Epithelial cell of proximal tubule (primary cell): ENCODE measurements around the gene SLC2A4RG. TPM values are rescaled to one million over a fixed set of nuclear protein-coding genes. Genes with fewer than 3 reads are reported as not detected.

ENCODE experiments used
- DNase-seq: peaks from one replicate; pipeline ENCODE4 v3.0.0-alpha.2; 2011; ENCODE audit warnings: low read depth
- H3K4me3 ChIP-seq: 2 replicates; pipeline ENCODE4 v1.5.1; 2011; ENCODE audit warnings: low read depth, mild to moderate bottlenecking, low read length
- total RNA-seq: library from RNA; depleted of rRNA; stranded (reverse); fragments of >200 nt; gene quantifications from 2 replicates; pipeline ENCODE4 v1.2.3, GENCODE V29; 2015
- TF ChIP-seq, protein P1 (sequence below): conservative IDR thresholded peaks from 2 replicates; pipeline ENCODE4 v1.5.1; 2012; ENCODE audit warnings: low read depth, mild to moderate bottlenecking, low read length

The SLC2A4RG gene
- total RNA-seq, 1 donor from 2014 or later: 91.5 TPM

DNA sequence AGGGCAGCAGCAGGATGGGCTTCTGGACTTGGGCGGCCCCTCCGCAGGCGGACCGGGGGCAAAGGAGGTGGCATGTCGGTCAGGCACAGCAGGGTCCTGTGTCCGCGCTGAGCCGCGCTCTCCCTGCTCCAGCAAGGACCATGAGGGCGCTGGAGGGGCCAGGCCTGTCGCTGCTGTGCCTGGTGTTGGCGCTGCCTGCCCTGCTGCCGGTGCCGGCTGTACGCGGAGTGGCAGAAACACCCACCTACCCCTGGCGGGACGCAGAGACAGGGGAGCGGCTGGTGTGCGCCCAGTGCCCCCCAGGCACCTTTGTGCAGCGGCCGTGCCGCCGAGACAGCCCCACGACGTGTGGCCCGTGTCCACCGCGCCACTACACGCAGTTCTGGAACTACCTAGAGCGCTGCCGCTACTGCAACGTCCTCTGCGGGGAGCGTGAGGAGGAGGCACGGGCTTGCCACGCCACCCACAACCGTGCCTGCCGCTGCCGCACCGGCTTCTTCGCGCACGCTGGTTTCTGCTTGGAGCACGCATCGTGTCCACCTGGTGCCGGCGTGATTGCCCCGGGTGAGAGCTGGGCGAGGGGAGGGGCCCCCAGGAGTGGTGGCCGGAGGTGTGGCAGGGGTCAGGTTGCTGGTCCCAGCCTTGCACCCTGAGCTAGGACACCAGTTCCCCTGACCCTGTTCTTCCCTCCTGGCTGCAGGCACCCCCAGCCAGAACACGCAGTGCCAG lies 42.8 kb upstream of the SLC2A4RG start, which contains the start of gene TNFRSF6B:
TSS of gene TNFRSF6B (plus strand) at position 25 of the 729 bp plus-strand sequence. CDS start at position 141, 116 bp downstream.
- no peak for DNase-seq
- peak within 1 kb of the TSS; percentile 75 for H3K4me3 ChIP-seq
- TF ChIP-seq, protein P1, sequence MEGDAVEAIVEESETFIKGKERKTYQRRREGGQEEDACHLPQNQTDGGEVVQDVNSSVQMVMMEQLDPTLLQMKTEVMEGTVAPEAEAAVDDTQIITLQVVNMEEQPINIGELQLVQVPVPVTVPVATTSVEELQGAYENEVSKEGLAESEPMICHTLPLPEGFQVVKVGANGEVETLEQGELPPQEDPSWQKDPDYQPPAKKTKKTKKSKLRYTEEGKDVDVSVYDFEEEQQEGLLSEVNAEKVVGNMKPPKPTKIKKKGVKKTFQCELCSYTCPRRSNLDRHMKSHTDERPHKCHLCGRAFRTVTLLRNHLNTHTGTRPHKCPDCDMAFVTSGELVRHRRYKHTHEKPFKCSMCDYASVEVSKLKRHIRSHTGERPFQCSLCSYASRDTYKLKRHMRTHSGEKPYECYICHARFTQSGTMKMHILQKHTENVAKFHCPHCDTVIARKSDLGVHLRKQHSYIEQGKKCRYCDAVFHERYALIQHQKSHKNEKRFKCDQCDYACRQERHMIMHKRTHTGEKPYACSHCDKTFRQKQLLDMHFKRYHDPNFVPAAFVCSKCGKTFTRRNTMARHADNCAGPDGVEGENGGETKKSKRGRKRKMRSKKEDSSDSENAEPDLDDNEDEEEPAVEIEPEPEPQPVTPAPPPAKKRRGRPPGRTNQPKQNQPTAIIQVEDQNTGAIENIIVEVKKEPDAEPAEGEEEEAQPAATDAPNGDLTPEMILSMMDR: no peak

DNA sequence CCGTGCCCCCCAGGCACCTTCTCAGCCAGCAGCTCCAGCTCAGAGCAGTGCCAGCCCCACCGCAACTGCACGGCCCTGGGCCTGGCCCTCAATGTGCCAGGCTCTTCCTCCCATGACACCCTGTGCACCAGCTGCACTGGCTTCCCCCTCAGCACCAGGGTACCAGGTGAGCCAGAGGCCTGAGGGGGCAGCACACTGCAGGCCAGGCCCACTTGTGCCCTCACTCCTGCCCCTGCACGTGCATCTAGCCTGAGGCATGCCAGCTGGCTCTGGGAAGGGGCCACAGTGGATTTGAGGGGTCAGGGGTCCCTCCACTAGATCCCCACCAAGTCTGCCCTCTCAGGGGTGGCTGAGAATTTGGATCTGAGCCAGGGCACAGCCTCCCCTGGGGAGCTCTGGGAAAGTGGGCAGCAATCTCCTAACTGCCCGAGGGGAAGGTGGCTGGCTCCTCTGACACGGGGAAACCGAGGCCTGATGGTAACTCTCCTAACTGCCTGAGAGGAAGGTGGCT lies 42.2 kb upstream of the SLC2A4RG start:
- TF ChIP-seq, protein P1: peak; percentile 19
- peak overlapping the region; percentile 75 for H3K4me3 ChIP-seq
- DNase-seq: no peak

DNA sequence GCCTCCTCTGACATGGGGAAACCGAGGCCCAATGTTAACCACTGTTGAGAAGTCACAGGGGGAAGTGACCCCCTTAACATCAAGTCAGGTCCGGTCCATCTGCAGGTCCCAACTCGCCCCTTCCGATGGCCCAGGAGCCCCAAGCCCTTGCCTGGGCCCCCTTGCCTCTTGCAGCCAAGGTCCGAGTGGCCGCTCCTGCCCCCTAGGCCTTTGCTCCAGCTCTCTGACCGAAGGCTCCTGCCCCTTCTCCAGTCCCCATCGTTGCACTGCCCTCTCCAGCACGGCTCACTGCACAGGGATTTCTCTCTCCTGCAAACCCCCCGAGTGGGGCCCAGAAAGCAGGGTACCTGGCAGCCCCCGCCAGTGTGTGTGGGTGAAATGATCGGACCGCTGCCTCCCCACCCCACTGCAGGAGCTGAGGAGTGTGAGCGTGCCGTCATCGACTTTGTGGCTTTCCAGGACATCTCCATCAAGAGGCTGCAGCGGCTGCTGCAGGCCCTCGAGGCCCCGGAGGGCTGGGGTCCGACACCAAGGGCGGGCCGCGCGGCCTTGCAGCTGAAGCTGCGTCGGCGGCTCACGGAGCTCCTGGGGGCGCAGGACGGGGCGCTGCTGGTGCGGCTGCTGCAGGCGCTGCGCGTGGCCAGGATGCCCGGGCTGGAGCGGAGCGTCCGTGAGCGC lies 41.6 kb upstream of the SLC2A4RG start:
- TF ChIP-seq, protein P1: no peak
- H3K4me3 ChIP-seq: peak overlapping the region; percentile 75
- DNase-seq: no peak

DNA sequence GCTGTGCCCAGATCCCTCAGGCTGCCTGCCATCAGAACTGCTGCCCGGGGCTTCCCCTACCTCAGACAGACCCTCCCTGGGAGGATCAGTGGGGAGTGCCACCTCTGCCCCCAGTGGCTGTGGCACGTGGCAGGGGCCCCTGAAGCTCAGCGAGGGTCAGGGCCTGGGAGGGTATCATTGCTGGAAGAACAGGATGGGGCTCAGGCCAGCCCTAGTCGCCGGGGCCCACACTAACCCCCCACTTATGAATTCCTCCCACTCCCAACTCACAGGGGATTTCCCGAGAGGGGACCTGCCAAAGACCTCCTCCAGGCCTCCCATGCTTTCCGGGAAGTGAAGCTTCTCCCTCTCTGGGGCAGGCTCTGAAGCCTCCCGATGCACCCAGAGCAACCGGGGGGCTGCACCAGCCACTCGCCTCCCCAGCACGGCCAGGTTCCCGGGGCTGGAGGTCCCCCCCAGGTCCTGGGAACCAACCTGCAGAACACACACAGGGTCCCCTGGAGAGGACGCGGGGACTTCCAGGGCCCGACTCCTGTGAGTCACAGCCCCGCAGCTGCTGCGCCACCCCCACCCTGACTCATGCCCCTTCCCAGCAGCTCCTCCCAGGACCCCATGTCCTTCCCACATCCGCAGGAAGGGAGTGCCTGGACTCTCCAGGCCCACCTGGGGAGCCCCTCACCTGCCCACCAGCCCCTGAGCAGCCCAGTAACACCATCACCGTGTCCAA lies 40.7 kb upstream of the SLC2A4RG start:
- peak overlapping the region; percentile 75 for H3K4me3 ChIP-seq
- no peak for DNase-seq
- TF ChIP-seq, protein P1: no peak

DNA sequence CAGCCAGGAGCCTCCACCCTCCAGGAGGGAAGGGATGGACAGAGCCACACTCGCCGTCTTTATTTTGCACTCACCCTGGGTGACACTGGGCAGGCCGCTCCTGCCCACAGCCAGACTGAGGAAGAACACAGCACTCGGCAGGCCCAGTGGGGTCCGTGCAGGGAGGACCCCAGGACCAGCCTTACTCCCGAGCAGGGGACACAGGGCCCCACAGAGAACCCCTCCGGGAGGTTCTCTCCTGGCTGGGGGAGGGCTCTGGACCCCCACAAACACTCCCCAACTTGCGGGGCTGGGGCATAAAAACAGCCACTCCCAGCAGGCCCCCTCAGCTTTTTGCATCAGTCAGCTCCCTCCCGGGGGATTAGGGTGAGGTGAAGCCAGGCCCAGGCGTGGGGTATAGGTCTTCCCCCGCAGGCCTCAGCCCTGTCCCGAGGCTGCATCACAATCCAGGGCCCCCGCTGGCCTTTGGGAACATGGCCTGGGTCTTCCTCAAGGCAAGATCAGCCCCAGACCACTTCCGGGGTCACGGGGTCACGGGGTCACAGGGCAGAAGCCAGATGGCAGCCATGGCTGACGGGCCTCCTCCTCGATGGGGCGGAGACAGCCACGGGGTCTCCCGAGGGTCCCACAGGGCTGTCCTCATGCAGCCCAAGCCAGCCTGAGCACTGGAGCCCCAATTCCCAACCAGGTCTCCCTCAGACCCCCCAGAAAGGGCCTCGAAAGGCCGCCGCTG lies 39.9 kb upstream of the SLC2A4RG start:
- TF ChIP-seq, protein P1: no peak
- no peak for DNase-seq
- H3K4me3 ChIP-seq: peak overlapping the region; percentile 75
